ENCODE results near the gene RNF186.

RNF186 gene

GRCh38 chr1:19825298-19825697, 10.2 kb upstream of the RNF186 start:
- TF ChIP-seq SIN3A (IDR thresholded peaks at IDR 0.05; ENCODE audit: borderline replicate concordance, insufficient read depth, low read length) (no peak), REST (IDR thresholded peaks at IDR 0.05; ENCODE audit: insufficient read depth in 1 of 2, low read depth in 2 of 2, low read length in 2 of 2) (no peak), POLR2AphosphoS5 (IDR thresholded peaks at IDR 0.05; ENCODE audit: low read depth, low read length) (no peak), TAF1 (IDR thresholded peaks at IDR 0.05; ENCODE audit: borderline replicate concordance, insufficient read depth, low read length) (no peak), FOXP2 (optimal IDR thresholded peaks at IDR 0.05; ENCODE audit: borderline replicate concordance, extremely low read depth, extremely low read length, insufficient read depth) (no peak)

- TF ChIP-seq FOXP2 (optimal IDR thresholded peaks at IDR 0.05; ENCODE audit: borderline replicate concordance, extremely low read depth, extremely low read length, insufficient read depth) (no peak), REST (IDR thresholded peaks at IDR 0.05; ENCODE audit: insufficient read depth in 1 of 2, low read depth in 2 of 2, low read length in 2 of 2) (no peak)
Observed at GRCh38 chr1:19824541-19824940, 9.5 kb upstream of the RNF186 start.

- TF ChIP-seq SIN3A (IDR thresholded peaks at IDR 0.05; ENCODE audit: borderline replicate concordance, insufficient read depth, low read length), result no peak
- no peak for TF ChIP-seq FOXP2 (optimal IDR thresholded peaks at IDR 0.05; ENCODE audit: borderline replicate concordance, extremely low read depth, extremely low read length, insufficient read depth)
- TF ChIP-seq TAF1 (IDR thresholded peaks at IDR 0.05; ENCODE audit: borderline replicate concordance, insufficient read depth, low read length), result no peak
- TF ChIP-seq REST (IDR thresholded peaks at IDR 0.05; ENCODE audit: insufficient read depth in 1 of 2, low read depth in 2 of 2, low read length in 2 of 2), result no peak
- TF ChIP-seq POLR2AphosphoS5 (IDR thresholded peaks at IDR 0.05; ENCODE audit: low read depth, low read length), result no peak
Observed at GRCh38 chr1:19824036-19824435, 9.0 kb upstream of the RNF186 start.

GRCh38 chr1:19819701-19820100, 4.6 kb upstream of the RNF186 start:
- TF ChIP-seq SIN3A (IDR thresholded peaks at IDR 0.05; ENCODE audit: borderline replicate concordance, insufficient read depth, low read length), result no peak
- no peak for TF ChIP-seq REST (IDR thresholded peaks at IDR 0.05; ENCODE audit: insufficient read depth in 1 of 2, low read depth in 2 of 2, low read length in 2 of 2)
- TF ChIP-seq TAF1 (IDR thresholded peaks at IDR 0.05; ENCODE audit: borderline replicate concordance, insufficient read depth, low read length), result no peak

- TF ChIP-seq SIN3A (IDR thresholded peaks at IDR 0.05; ENCODE audit: borderline replicate concordance, insufficient read depth, low read length), result no peak
- no peak for TF ChIP-seq TAF1 (IDR thresholded peaks at IDR 0.05; ENCODE audit: borderline replicate concordance, insufficient read depth, low read length)
- TF ChIP-seq POLR2AphosphoS5 (IDR thresholded peaks at IDR 0.05; ENCODE audit: low read depth, low read length), result no peak
- TF ChIP-seq FOXP2 (optimal IDR thresholded peaks at IDR 0.05; ENCODE audit: borderline replicate concordance, extremely low read depth, extremely low read length, insufficient read depth), result no peak
- TF ChIP-seq REST (IDR thresholded peaks at IDR 0.05; ENCODE audit: insufficient read depth in 1 of 2, low read depth in 2 of 2, low read length in 2 of 2), result no peak
Observed at GRCh38 chr1:19818324-19818723, 3.2 kb upstream of the RNF186 start.
